HG03378 (cell line): ENCODE measurements around the gene COA3.

ENCODE experiments used
- ATAC-seq: cut with Tn5 transposase; IDR thresholded peaks from one replicate; pipeline ENCODE4 v1.9.1; 2021; ENCODE audit warnings: mild to moderate bottlenecking, moderate library complexity; ENCODE audit not compliant: unreplicated experiment

The COA3 gene

DNA sequence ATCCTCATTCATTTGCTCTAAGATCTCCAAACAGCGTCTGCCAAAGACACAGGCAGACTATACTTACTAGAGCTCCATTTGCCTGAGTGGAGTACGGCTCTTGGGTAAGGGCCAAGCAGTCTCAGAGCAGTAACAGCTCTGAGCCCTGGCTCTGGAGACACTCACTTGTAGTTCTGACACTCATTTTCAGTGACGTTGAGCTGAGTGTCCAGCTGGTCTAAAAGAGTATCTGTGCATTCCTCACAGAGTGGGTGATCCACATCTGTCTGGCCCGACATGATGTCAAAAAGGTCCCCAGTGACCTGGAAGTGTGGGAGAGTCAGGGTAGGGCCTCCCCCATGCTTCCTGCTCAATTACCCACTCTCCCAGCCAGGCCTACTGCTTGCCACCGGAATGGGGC lies 19.9 kb upstream of the COA3 start:
- no peak for ATAC-seq

- no peak for ATAC-seq
These were observed 19.4 kb upstream of the COA3 start for GRCh38 chr17:42817866-42818265.

DNA sequence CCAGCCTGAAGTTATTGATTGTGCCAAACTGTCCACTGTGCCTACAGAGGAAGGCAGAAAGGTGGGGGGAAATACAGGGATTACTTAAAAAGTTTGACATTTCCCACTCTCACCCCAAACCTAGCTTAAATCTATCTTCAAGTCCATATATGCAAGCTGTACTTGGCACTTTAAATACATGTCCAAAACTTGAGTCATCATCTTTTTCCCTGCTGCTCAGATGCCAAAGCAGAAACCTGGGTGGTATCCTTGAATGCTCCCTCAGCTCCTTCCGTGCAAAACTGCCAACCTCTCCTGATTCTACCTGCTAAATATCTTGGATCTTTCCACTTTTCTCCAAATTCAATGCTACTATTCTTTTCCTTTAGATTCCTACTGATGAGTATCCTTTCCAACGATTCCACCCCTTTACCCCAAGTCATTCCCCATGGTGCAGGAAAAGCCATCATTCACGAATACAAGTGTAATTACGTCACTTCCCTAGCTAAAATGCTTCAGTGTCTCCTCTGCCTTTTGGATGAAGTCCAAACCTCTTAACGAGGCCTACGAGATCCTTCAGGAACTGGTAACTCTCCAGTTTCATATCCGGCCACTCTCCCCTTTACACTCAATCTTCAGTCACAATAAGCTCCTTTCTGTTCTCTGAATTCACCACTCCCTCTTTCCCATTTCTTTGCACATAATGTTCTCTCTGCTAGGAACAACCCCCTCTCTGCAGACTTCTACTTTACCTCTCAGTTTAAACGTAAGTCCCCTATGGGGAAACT lies 16.3 kb upstream of the COA3 start:
- no peak for ATAC-seq

- ATAC-seq, result no peak
These were observed 10.7 kb upstream of the COA3 start for GRCh38 chr17:42809250-42809649.

DNA sequence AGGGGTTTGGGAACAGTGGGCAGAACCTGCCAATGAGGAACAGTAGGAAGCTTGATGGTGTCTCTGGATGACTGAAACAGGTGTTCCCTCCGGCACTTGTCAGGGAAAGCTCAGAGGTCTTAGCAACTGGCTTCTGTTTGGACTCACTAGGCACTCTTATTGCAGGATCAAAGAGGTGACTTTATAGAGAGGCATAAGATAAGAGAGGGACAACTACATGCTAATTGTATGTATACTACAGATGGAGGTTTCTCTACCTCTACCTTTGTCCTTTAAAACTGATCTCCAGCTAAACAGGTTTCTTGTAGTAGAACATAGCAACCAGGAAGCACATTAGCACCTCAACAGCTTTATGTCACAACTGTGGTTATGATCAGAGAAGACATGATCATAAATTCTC lies 7.7 kb upstream of the COA3 start:
- ATAC-seq, result no peak

DNA sequence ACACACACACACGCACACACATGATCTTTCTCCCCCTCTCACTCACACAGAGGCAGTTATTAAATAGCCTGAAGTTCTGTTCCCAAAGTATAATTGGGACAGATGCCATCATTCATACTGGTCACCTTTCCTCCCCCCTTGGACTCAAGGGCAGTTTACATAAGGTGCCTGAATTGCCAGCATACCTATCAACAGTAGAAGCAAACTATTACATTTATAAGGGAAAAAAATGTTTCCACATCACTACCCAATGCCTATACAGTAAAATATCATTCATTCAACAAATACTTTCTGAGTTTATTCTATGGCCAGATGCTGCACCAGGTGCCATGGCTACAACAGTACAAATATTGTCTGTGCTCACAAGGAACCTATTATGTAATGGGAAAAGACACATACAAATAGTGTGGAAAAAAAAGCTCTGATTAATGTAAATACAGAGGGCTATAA lies 6.4 kb upstream of the COA3 start:
- no peak for ATAC-seq

DNA sequence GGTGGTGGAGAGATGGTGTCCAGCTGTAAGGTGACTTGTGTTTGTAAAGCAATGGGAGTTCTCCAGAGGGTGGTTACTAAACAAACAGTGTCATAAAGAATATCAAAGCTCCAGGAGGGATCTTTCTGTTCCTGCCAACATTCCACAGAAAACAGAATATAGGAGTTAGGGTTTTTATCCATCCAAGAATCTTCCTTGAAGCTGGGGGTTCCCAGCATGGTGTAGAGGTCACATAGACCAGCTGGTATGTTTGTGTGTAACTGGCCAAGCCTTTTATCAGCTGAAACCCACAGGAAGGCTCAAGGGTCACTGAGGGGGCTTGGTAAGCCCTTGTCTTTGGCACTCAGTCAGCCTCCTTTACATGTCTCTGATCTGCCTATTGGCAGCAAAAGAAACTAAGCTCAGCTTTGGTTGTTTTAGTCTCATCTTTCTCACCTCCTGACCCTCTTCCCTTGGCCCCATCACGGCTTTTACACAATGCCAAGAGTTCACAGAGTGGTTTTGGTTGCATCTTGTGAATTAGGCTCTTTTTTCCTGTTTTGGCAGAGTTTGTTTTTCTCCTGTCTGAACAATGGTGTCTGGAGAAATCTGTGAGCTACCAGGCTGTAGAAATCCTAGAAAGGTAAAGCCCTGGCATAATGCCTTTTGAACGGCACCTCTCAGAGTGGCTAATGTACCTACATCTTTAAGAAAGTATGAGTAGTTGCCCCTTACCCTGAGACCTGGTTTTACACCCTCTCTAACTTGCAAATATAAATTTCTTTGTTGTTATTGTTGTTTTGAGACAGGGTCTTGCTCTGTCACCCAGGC lies 4.8 kb upstream of the COA3 start:
- no peak for ATAC-seq

DNA sequence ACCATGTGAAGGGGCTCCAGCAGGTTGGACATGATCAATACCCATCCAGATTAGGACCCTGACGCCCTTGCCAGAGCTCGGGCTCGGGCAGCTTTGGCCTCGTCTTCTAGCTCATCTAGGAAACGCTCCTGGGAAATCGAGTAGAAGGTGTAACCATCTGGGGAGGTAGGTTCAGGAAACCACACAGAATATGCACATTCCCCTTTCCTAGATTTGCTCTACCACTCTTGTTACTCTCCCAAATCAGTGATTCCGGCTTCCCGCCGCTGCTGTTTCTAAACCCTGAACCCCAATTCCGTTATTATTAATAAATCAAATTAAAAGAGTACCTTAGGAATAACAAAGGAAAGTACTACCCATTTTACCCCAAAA lies 507 bp downstream of the COA3 start:
- no peak for ATAC-seq

GRCh38 chr17:42797067-42798007 lies 1.2 kb downstream of the COA3 start:
- ATAC-seq, result no peak

GRCh38 chr17:42796066-42796758 lies 2.3 kb downstream of the COA3 start:
- ATAC-seq, result no peak

GRCh38 chr17:42795465-42795864 lies 3.0 kb downstream of the COA3 start:
- ATAC-seq, result no peak

- no peak for ATAC-seq
These were observed 3.4 kb downstream of the COA3 start for GRCh38 chr17:42795061-42795460.

GRCh38 chr17:42792545-42792944 lies 6.0 kb downstream of the COA3 start:
- ATAC-seq, result no peak

DNA sequence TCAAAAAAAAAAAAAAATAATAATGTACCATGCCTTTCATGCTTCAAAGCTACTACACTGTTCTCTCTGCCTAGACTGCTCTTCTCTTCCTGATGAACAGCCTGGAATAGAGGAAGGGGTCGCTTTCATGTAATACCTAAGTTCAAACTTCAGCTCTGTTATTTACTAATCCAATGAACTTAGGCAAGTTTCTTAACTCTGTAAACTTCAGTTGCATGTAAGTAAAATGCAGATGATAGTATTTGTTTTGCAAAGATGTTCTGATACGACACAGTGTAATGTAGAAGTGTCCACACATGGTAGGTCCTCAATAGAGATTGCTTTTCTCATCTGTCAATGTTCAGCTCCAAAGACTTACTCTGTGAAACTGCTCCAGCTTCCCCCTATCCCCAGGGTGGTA lies 6.6 kb downstream of the COA3 start:
- ATAC-seq, result no peak

GRCh38 chr17:42787266-42787665 lies 11.2 kb downstream of the COA3 start:
- ATAC-seq, result no peak

GRCh38 chr17:42784811-42785592 lies 13.5 kb downstream of the COA3 start:
- ATAC-seq, result no peak

GRCh38 chr17:42784409-42784808 lies 14.1 kb downstream of the COA3 start:
- ATAC-seq, result no peak

- no peak for ATAC-seq
These were observed 14.7 kb downstream of the COA3 start for GRCh38 chr17:42783791-42784138.

- ATAC-seq, result no peak
These were observed 15.3 kb downstream of the COA3 start for GRCh38 chr17:42783062-42783790.
